HEK293T (cell line): ENCODE data around the gene HSP90AB1.

Source experiments
- BHLHE40 ChIP-seq: fragments of 450-650 bp; IDR thresholded peaks from 2 replicates; pipeline ENCODE4 v1.6.1; 2016; ENCODE audit warnings: mild to moderate bottlenecking, moderate library complexity, borderline replicate concordance
- CTBP1 ChIP-seq: fragments of 450-650 bp; IDR thresholded peaks from 2 replicates; pipeline ENCODE4 v1.6.1; 2016; ENCODE audit warnings: borderline replicate concordance
- ELF4 ChIP-seq: fragments of 450-650 bp; IDR thresholded peaks from 2 replicates; pipeline ENCODE4 v1.6.1; 2017; ENCODE audit warnings: antibody characterized with exemption
- FOXA1 ChIP-seq: fragments of 450-650 bp; IDR thresholded peaks from 2 replicates; pipeline ENCODE4 v1.6.1; 2016; ENCODE audit warnings: mild to moderate bottlenecking
- FOXM1 ChIP-seq: fragments of 450-650 bp; IDR thresholded peaks from 2 replicates; pipeline ENCODE4 v1.6.1; 2017; ENCODE audit warnings: mild to moderate bottlenecking, borderline replicate concordance
- HDGF ChIP-seq: fragments of 450-650 bp; IDR thresholded peaks from 2 replicates; pipeline ENCODE4 v1.6.1; 2017; ENCODE audit warnings: antibody characterized with exemption, borderline replicate concordance
- L3MBTL2 ChIP-seq: fragments of 450-650 bp; conservative IDR thresholded peaks from 2 replicates; pipeline ENCODE4 v1.6.1; 2016; ENCODE audit warnings: mild to moderate bottlenecking
- NFRKB ChIP-seq: fragments of 450-650 bp; IDR thresholded peaks from 2 replicates; pipeline ENCODE4 v1.6.1; 2016; ENCODE audit warnings: mild to moderate bottlenecking, moderate library complexity
- SP1 ChIP-seq: fragments of 450-650 bp; IDR thresholded peaks from 2 replicates; pipeline ENCODE4 v1.6.1; 2017
- SUZ12 ChIP-seq: fragments of 450-650 bp; IDR thresholded peaks from 2 replicates; pipeline ENCODE4 v1.6.1; 2016; ENCODE audit warnings: mild to moderate bottlenecking
- TARDBP ChIP-seq: fragments of 450-650 bp; IDR thresholded peaks from 2 replicates; pipeline ENCODE4 v1.6.1; 2016

DNA sequence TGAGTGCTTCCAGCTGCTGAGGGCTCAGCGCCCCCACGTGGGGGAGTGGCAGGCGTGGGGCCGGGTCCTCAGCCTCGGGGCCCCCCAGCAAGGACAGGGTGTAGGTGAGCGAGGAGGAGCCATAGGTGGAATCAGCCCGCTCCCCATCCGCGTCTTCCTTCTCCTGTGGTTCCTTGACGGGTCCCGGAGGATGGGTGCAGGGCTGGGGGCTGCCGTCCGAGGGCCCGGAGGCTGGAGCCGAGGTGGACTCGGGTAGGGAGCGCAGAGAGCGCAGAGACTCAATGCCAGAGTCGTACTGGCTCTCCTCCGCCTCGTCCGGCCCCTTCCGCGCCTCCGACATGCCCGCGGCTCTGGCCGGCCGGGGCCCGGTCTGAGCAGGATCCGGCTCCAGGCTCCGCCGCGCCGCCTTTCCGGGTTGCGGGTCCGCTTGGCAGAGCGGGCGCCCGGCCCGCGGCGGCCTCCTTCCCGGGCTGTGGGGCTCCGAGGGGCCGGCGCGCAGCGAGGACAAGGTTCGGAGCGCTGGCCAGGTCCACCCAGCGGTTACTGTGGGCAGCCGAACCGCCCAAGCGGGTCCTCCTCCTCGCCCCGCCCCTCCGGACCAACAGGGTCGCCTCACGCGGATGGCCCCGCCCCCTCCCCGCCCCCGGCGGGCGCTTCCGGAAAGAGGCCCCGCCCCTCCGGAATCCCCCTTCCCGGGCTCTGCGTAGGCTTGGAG, 18.3 kb downstream of the HSP90AB1 start, which contains the start of gene NFKBIE:
- no peak for TF ChIP-seq SUZ12
- no peak for TF ChIP-seq TARDBP
- no peak for TF ChIP-seq SP1
- TF ChIP-seq L3MBTL2, result peak; percentile 27; the same call in 1 of the 2 replicates
- TF ChIP-seq NFRKB, result no peak
- no peak for TF ChIP-seq FOXM1
- TF ChIP-seq BHLHE40, result no peak
- TF ChIP-seq FOXA1, result no peak
- TF ChIP-seq ELF4, result no peak
- no peak for TF ChIP-seq HDGF
- TF ChIP-seq CTBP1, result no peak
